ENCODE measurements around the gene HS3ST5.

DNA sequence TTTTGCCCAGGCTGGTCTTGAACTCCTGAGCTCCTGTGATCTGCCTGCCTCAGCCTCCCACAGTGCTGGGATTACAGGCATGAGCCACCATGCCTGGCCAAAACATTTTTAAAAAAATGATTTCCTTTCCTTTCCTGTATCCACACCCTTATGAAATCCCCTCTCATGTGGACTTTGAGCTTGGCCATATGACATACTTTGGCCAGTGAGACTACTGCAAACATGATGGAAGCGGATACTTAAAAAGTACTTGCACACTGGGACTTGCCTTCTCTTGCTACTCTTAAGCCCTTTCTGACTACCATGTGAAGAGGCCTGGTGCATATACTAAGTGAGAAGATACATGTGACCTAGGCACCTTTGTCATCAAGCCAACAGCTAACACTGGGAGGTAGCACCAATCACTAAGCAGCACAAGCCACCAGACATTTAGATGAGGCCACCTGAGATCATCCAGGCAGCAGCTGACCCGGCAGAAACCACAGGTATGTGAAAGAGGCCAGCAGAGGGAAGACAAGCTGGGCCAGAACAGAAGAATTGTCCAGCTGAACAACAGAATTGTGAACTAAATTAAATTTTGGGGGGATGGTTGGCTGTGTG is 293.4 kb downstream of the HS3ST5 start:
- TF ChIP-seq EZH2phosphoT487 (IDR thresholded peaks at IDR 0.05; ENCODE audit: insufficient read depth, low read depth): no peak
- TF ChIP-seq EZH2 (IDR thresholded peaks at IDR 0.05; ENCODE audit: insufficient read depth, poor library complexity, severe bottlenecking): no peak

All from GM23248 (cell line).